H1 (cell line): ENCODE data around the gene ARHGAP27. TPM values are rescaled to one million over a fixed set of nuclear protein-coding genes. Genes with fewer than 3 reads are reported as not detected.

Experiments
- CTCF ChIA-PET: fragments of 300-600 bp; sonication (Branson Sonifier 250); formaldehyde crosslinking; loops from one replicate; lab custom pipeline; 2021; ENCODE audit not compliant: partially characterized antibody; lab: Charles Lee
- POLR2A ChIA-PET: fragments of 300-600 bp; sonication (Branson Sonifier 250); formaldehyde crosslinking; loops from one replicate; lab custom pipeline; 2021; ENCODE audit warnings: inconsistent platforms; ENCODE audit not compliant: partially characterized antibody; lab: Charles Lee
- DNase-seq, 2 experiments: peaks; one replicate each; pipeline versions ENCODE4 v3.0.0 to v3.0.0-alpha.2; 2010 to 2022; ENCODE audit warnings: low spot score in 2 of 2, low read depth in 1 of 2, mixed read lengths in 1 of 2
- FAIRE-seq: peaks from 2 replicates; lab custom pipeline; 2011; peaks lifted over from hg19 to GRCh38; lab: Jason Lieb, UNC
- H2AFZ ChIP-seq: 2 replicates; pipeline ENCODE4 v1.8.1; 2012; ENCODE audit warnings: low read length, inconsistent platforms
- H2AK5ac ChIP-seq: 2 replicates; pipeline ENCODE4 v1.6.1; 2013; ENCODE audit warnings: low read depth, low read length
- H2BK120ac ChIP-seq: replicated peaks from 2 replicates; pipeline ENCODE3; 2013; ENCODE audit warnings: low read depth, low read length, inconsistent platforms
- H2BK12ac ChIP-seq: 2 replicates; pipeline ENCODE4 v1.6.1; 2013; ENCODE audit warnings: low read depth, low read length
- H2BK15ac ChIP-seq: 2 replicates; pipeline ENCODE4 v1.6.1; 2013; ENCODE audit warnings: low read length
- H2BK20ac ChIP-seq: 2 replicates; pipeline ENCODE4 v1.6.1; 2013; ENCODE audit warnings: low read length
- H2BK5ac ChIP-seq: 2 replicates; pipeline ENCODE4 v1.6.1; 2013; ENCODE audit warnings: low read depth, low read length
- H3K14ac ChIP-seq: 2 replicates; pipeline ENCODE4 v1.6.1; 2013; ENCODE audit warnings: inconsistent platforms; ENCODE audit not compliant: insufficient read length
- H3K18ac ChIP-seq: 2 replicates; pipeline ENCODE4 v1.6.1; 2013; ENCODE audit warnings: low read length; ENCODE audit errors: extremely low read depth
- H3K23ac ChIP-seq: 2 replicates; pipeline ENCODE4 v1.6.1; 2013; ENCODE audit warnings: inconsistent platforms; ENCODE audit not compliant: insufficient read length
- H3K23me2 ChIP-seq: 2 replicates; pipeline ENCODE4 v1.6.1; 2013; ENCODE audit warnings: low read depth, low read length
- H3K27ac ChIP-seq: 2 replicates; pipeline ENCODE4 v1.6.1; 2011; ENCODE audit warnings: low read depth, low read length, inconsistent platforms
- H3K27me3 ChIP-seq, 4 experiments: replicated peaks in 1 of 4; 1 replicate in 1 of 4; 2 replicates in 3 of 4; pipeline versions ENCODE4 v1.6.1 to v1.8.1; 2011 to 2013; ENCODE audit warnings: low read length in 3 of 4, mild to moderate bottlenecking in 3 of 4, inconsistent platforms in 2 of 4, mixed read lengths in 2 of 4, moderate library complexity in 1 of 4; ENCODE audit not compliant: control insufficient read depth in 3 of 4, insufficient read depth in 3 of 4; ENCODE audit errors: extremely low read depth in 1 of 4
- H3K36me3 ChIP-seq, 4 experiments: 2 replicates each; pipeline versions ENCODE4 v1.6.1 to v1.8.1; 2011 to 2013; ENCODE audit warnings: mild to moderate bottlenecking in 4 of 4, low read length in 3 of 4, moderate library complexity in 2 of 4, control low read depth in 1 of 4, inconsistent platforms in 1 of 4; ENCODE audit not compliant: insufficient read depth in 4 of 4, control insufficient read depth in 2 of 4
- H3K4ac ChIP-seq: replicated peaks from 2 replicates; pipeline ENCODE3; 2013; ENCODE audit warnings: low read length, low read depth, mixed read lengths, inconsistent platforms; ENCODE audit not compliant: insufficient read length
- H3K4me1 ChIP-seq, 4 experiments: replicated peaks in 1 of 4; 1 replicate in 1 of 4; 2 replicates in 3 of 4; pipeline versions ENCODE4 v1.6.1 to v1.8.1; 2011 to 2013; ENCODE audit warnings: low read length in 3 of 4, inconsistent platforms in 2 of 4, mixed read lengths in 1 of 4; ENCODE audit not compliant: insufficient read depth in 4 of 4, control insufficient read depth in 3 of 4
- H3K4me2 ChIP-seq, 2 experiments: 2 replicates each; pipeline versions ENCODE4 v1.6.1 to v1.8.1; 2011 to 2013; ENCODE audit warnings: low read depth in 2 of 2, low read length in 2 of 2, control low read depth in 1 of 2, inconsistent platforms in 1 of 2, mild to moderate bottlenecking in 1 of 2; ENCODE audit not compliant: insufficient read depth in 1 of 2
- H3K4me3 ChIP-seq, 4 experiments: fragments of 200-600, 300-600 bp in 1 of 4; sonication (generic), shearing (Covaris generic), sonication (Bioruptor Twin) in 1 of 4; 2 replicates each; pipeline versions ENCODE4 v1.5.1 to v1.8.1; 2011 to 2016; ENCODE audit warnings: low read length in 4 of 4, low read depth in 3 of 4, control low read depth in 2 of 4, inconsistent platforms in 2 of 4, mild to moderate bottlenecking in 2 of 4, mixed read lengths in 1 of 4, moderate library complexity in 1 of 4; ENCODE audit not compliant: insufficient read depth in 2 of 4; ENCODE audit errors: extremely low read depth in 1 of 4
- H3K56ac ChIP-seq: replicated peaks from 2 replicates; pipeline ENCODE3; 2013; ENCODE audit warnings: low read depth, mild to moderate bottlenecking, mixed read lengths, low read length, inconsistent platforms; ENCODE audit not compliant: insufficient read length
- H3K79me1 ChIP-seq: 2 replicates; pipeline ENCODE4 v1.6.1; 2013; ENCODE audit warnings: low read depth, low read length, control low read depth
- H3K79me2 ChIP-seq, 2 experiments: 2 replicates each; pipeline versions ENCODE4 v1.6.1 to v1.8.1; 2012 to 2013; ENCODE audit warnings: low read length in 2 of 2, mild to moderate bottlenecking in 2 of 2, inconsistent platforms in 1 of 2; ENCODE audit not compliant: insufficient read depth in 2 of 2, control insufficient read depth in 1 of 2
- H3K9ac ChIP-seq, 4 experiments: replicated peaks in 1 of 4; 1 replicate in 1 of 4; 2 replicates in 3 of 4; pipeline versions ENCODE4 v1.6.1 to v1.8.1; 2011 to 2013; ENCODE audit warnings: low read depth in 3 of 4, low read length in 3 of 4, control low read depth in 2 of 4, mild to moderate bottlenecking in 2 of 4, moderate library complexity in 2 of 4, inconsistent platforms in 1 of 4; ENCODE audit errors: extremely low read depth in 1 of 4
- H3K9me3 ChIP-seq, 2 experiments: 2 replicates each; pipeline versions ENCODE4 v1.6.1 to v1.8.1; 2012 to 2013; ENCODE audit warnings: mild to moderate bottlenecking in 2 of 2, moderate library complexity in 2 of 2, control low read depth in 1 of 2, inconsistent platforms in 1 of 2, low read depth in 1 of 2, low read length in 1 of 2, mixed read lengths in 1 of 2; ENCODE audit not compliant: insufficient read depth in 2 of 2
- H4K20me1 ChIP-seq, 2 experiments: replicated peaks in 1 of 2; 2 replicates each; pipeline versions ENCODE3 to v1.8.1; 2011 to 2013; ENCODE audit warnings: inconsistent platforms in 2 of 2, low read length in 2 of 2, mild to moderate bottlenecking in 1 of 2; ENCODE audit not compliant: insufficient read depth in 2 of 2, control insufficient read depth in 1 of 2
- H4K5ac ChIP-seq: 2 replicates; pipeline ENCODE4 v1.6.1; 2013; ENCODE audit warnings: low read length, low read depth, mixed read lengths, inconsistent platforms; ENCODE audit not compliant: insufficient read length
- H4K8ac ChIP-seq: 2 replicates; pipeline ENCODE4 v1.8.0; 2013; ENCODE audit warnings: mild to moderate bottlenecking, moderate library complexity, low read length, inconsistent platforms; ENCODE audit not compliant: insufficient read depth; ENCODE audit errors: extremely low read depth
- H4K91ac ChIP-seq: replicated peaks from 2 replicates; pipeline ENCODE3; 2013; ENCODE audit warnings: low read length, mixed read lengths, inconsistent platforms; ENCODE audit not compliant: insufficient read length
- CREB1 ChIP-seq: IDR thresholded peaks from 2 replicates; pipeline ENCODE4 v1.6.1; 2012; ENCODE audit warnings: inconsistent platforms
- EP300 ChIP-seq, 2 experiments: IDR thresholded peaks; 1 replicate in 1 of 2; 2 replicates in 1 of 2; pipeline ENCODE4 v1.6.1; 2011 to 2012; ENCODE audit warnings: low read depth in 2 of 2, low read length in 2 of 2, mild to moderate bottlenecking in 2 of 2, borderline replicate concordance in 1 of 2, inconsistent platforms in 1 of 2, moderate library complexity in 1 of 2
- POLR2A ChIP-seq, 2 experiments: IDR thresholded peaks; 1 replicate in 1 of 2; 2 replicates in 1 of 2; pipeline ENCODE4 v1.6.1; 2011; ENCODE audit warnings: low read depth in 2 of 2, low read length in 2 of 2, mild to moderate bottlenecking in 2 of 2; ENCODE audit errors: control extremely low read depth in 1 of 2
- SP4 ChIP-seq: IDR thresholded peaks from 2 replicates; pipeline ENCODE4 v1.6.1; 2012; ENCODE audit warnings: low read length, inconsistent platforms
- SUZ12 ChIP-seq: fragments of 200-600 bp; sonication (generic); IDR thresholded peaks from 2 replicates; pipeline ENCODE4 v1.6.1; 2012; ENCODE audit warnings: mild to moderate bottlenecking, inconsistent platforms, low read length, moderate library complexity, mixed read lengths
- TCF12 ChIP-seq: IDR thresholded peaks from 2 replicates; pipeline ENCODE4 v1.6.1; 2011; ENCODE audit warnings: low read depth, mild to moderate bottlenecking, low read length
- WGBS, 2 experiments: shearing (Covaris generic) in 1 of 2; methylation state at CpG; one replicate each; pipeline versions ENCODE4 v1.1.6 to v1.1.7; 2013 to 2015; ENCODE audit warnings: low lambda C conversion rate in 2 of 2, mixed read lengths in 2 of 2, inconsistent platforms in 1 of 2, low coverage in 1 of 2, missing lambda C conversion rate in 1 of 2; ENCODE audit not compliant: insufficient replicate concordance in 2 of 2, insufficient coverage in 1 of 2, insufficient read length in 1 of 2; ENCODE audit errors: extremely low coverage in 1 of 2, missing lambda C conversion rate in 1 of 2; 5-methylcytosine and 5-hydroxymethylcytosine counted together
- polyA plus RNA-seq, 7 experiments: library from polyadenylated mRNA; depleted of rRNA in 3 of 7; stranded (reverse) in 5 of 7; unstranded in 2 of 7; fragments of >200 nt in 5 of 7; fragments of 200-250 nt in 2 of 7; gene quantifications; 1 replicate in 5 of 7; 2 replicates in 1 of 7; 4 replicates in 1 of 7; pipeline versions ENCODE4 v1.2.1 to v1.2.3, GENCODE V29; 2011 to 2013; ENCODE audit warnings: missing spikeins in 2 of 7, mixed read lengths in 2 of 7
- total RNA-seq: library from RNA; stranded (reverse); fragmentation: NEBNext Ultra II Directional; extraction: Animal tissue kit (Norgen Biotek cat#: 25700); gene quantifications from 2 replicates; pipeline ENCODE4 v1.2.1, GENCODE V29; 2021

ARHGAP27 gene
- total and polyA plus RNA-seq, 2 of the 8 experiments (the other 6 are each of a cell fraction or from before 2014, with no cell fraction given) = 11.6 to 13.1 TPM

GRCh38 chr17:45402916-45403315 lies 29.8 kb downstream of the ARHGAP27 start:
- H3K23me2 ChIP-seq = peaks cover 2% of the 10 kb centered on the region; the same call in 1 of the 2 replicates
- no peak for FAIRE-seq
- H3K18ac ChIP-seq = no peak overlapping the region
- no peak overlapping the region for H4K5ac ChIP-seq
- H3K4me3 ChIP-seq = no peak overlapping the region
- peaks cover 0 to 2% of the 10 kb centered on the region in 2 experiments for H4K20me1 ChIP-seq
- H3K4ac ChIP-seq = no peak overlapping the region
- no peaks in the 10 kb centered on the region for H3K79me1 ChIP-seq
- H3K27me3 ChIP-seq = no peaks in the 10 kb centered on the region
- CTCF ChIA-PET = interaction anchor here (3.2 to 21.9 kb wide), 2 partner anchors 8 to 24 kb away, joined by 20 to 331 read pairs; partner anchors contain the start of gene ARHGAP27
- H3K14ac ChIP-seq = no peak overlapping the region
- H3K56ac ChIP-seq = no peak overlapping the region
- H3K79me2 ChIP-seq = no peaks in the 10 kb centered on the region
- WGBS, 2 experiments = 82% methylated on average over 1 of the region's 1 CpG; no CpG with 5 or more reads in 1 of the 2 experiments
- H4K8ac ChIP-seq = peak overlapping the region; percentile 18; the same call in 1 of the 2 replicates
- H3K23ac ChIP-seq = no peak overlapping the region
- peaks cover 0 to 5% (median 0%) of the 10 kb centered on the region in 4 experiments; a peak in 2 of 8 replicates for H3K36me3 ChIP-seq
- POLR2A ChIA-PET = no interaction called here
- H2BK120ac ChIP-seq = no peak overlapping the region
- no peak overlapping the region for H3K27ac ChIP-seq
- TF ChIP-seq SUZ12 = no peak
- TF ChIP-seq CREB1 = no peak
- TF ChIP-seq TCF12 = no peak
- no peak for TF ChIP-seq POLR2A (IDR thresholded peaks at IDR 0.05; ENCODE audit: control extremely low read depth in 1 of 2, low read depth in 2 of 2, low read length in 2 of 2)
- no peak for TF ChIP-seq SP4
- TF ChIP-seq EP300 (IDR thresholded peaks at IDR 0.05; ENCODE audit: borderline replicate concordance in 1 of 2, low read depth in 2 of 2, low read length in 2 of 2) = no peak
- TF ChIP-seq, all 59 proteins: peak for 0
- Histone ChIP-seq H2BK5ac (no peak overlapping the region), H2AFZ (no peak overlapping the region), H2BK15ac (no peak overlapping the region), H3K9ac (no peak overlapping the region), H3K9me3 (no peaks in the 10 kb centered on the region), H2BK20ac (no peak overlapping the region), H3K4me2 (no peak overlapping the region), H2BK12ac (no peak overlapping the region), H4K91ac (no peak overlapping the region), H2AK5ac (no peak overlapping the region), H3K4me1 (peaks cover 0 to 16% (median 6%) of the 10 kb centered on the region in 4 experiments; a peak in 6 of 7 replicates)
- no peak for DNase-seq
